Pancreas (tissue), 10 donors: ENCODE results near the gene PRICKLE2. TPM values are rescaled to one million over a fixed set of nuclear protein-coding genes. Genes with fewer than 3 reads are reported as not detected.

Experiments used
- ATAC-seq, 4 donors: fragments of 200-7000 bp; cut with Tn5 transposase; one replicate each; pipeline versions ENCODE4 v1.8.0 to v1.9.1; 2020; ENCODE audit warnings: mild to moderate bottlenecking in 4 of 4, moderate library complexity in 4 of 4
- DNase-seq, 6 donors: peaks; one replicate each; pipeline ENCODE4 v3.0.0-alpha.2; 2020
- FAIRE-seq: peaks from 2 replicates; lab custom pipeline; 2012; peaks lifted over from hg19 to GRCh38; lab: Jason Lieb, UNC
- H3K27ac ChIP-seq, 4 donors: fragments of 200-600 bp; sonication (generic); 1 replicate in 3 of 4; 2 replicates in 1 of 4; pipeline versions ENCODE4 v1.5.0 to v1.8.0; 2020
- H3K27me3 ChIP-seq, 4 donors: fragments of 200-600 bp; one replicate each; pipeline ENCODE4 v1.8.0; 2021
- H3K36me3 ChIP-seq, 3 donors: fragments of 200-600 bp; sonication (generic) in 1 of 3; one replicate each; pipeline versions ENCODE4 v1.5.0 to v1.8.0; 2020 to 2021
- H3K4me1 ChIP-seq, 3 donors: fragments of 200-600 bp; one replicate each; pipeline ENCODE4 v1.8.0; 2021
- H3K4me3 ChIP-seq, 4 donors: fragments of 200-600 bp; sonication (generic) in 2 of 4; one replicate each; pipeline versions ENCODE4 v1.5.0 to v1.8.0; 2020 to 2021
- H3K9me3 ChIP-seq, 4 donors: fragments of 200-600 bp; one replicate each; pipeline ENCODE4 v1.8.0; 2021
- CTCF ChIP-seq, 4 donors: fragments of 200-600 bp; sonication (generic) in 3 of 4; IDR thresholded peaks; one replicate each; pipeline versions ENCODE4 v1.5.0 to v1.8.0; 2021; ENCODE audit warnings: antibody characterized with exemption in 4 of 4
- WGBS, 2 donors: extraction: QIAGEN DNeasy Blood & Tissue Kit; methylation state at CpG; one replicate each; pipeline ENCODE4 v1.1.7; 2013; 5-methylcytosine and 5-hydroxymethylcytosine counted together
- intact Hi-C, 3 donors: fragments of 100-400 bp; cut with DNase I; formaldehyde crosslinking; loops; one replicate each; pipeline versions ENCODE4 v1.11.1 to v1.14.2; 2022
- polyA plus RNA-seq, 2 donors: library from polyadenylated mRNA; stranded (reverse); fragments of 200-250 nt; gene quantifications; one replicate each; pipeline ENCODE4 v1.2.3, GENCODE V29; 2013
- total RNA-seq, 6 donors: library from RNA; stranded (reverse); fragmentation: NEBNext Ultra II Directional in 4 of 6; extraction: Animal tissue kit (Norgen Biotek cat#: 25700) in 4 of 6; gene quantifications; one replicate each; pipeline versions ENCODE4 v1.2.1 to v1.2.4, GENCODE V29; 2021 to 2023
- donor health status: healthy with polysubstance abuse.
- donor health status: DM: no; HTN: no; CAD: no; lungs with moderate emphysema.
- donor health status: DM: no; HTN: no; CAD: no.
- donor health status: control.
- donor health status: control.
- donor health status: Bipolar disorder and iron deficiency.
- donor health status: DM: yes; HTN: yes; CAD: no.
- donor health status: DM: no; HTN: no; CAD: no.
- donor health status: DM: no; HTN: no; CAD: no.
- donor health status: DM: yes; HTN: yes; CAD: no.

Gene PRICKLE2
- total and polyA plus RNA-seq, 8 donors, result 1.5 to 13.9 (median 7.2) TPM

DNA sequence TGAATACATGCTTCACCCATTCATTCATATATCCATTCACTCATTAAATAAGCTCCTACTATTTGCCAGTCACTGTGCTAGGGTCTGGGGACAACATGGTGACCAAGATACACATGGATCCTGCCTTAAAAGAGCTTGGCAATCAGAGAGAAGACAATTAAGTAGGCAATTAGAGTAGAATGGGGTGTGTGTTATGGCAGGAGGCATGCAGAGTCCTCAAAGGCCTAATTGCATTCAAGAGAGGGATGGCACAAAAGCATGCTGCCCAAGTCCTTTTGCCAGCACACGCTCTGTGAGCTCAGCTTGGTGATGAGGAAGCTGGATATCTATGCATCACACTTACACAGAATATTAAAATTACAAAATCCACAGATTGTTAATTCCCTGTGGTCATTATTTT, 2.8 kb upstream of the PRICKLE2 start:
- WGBS, 2 donors, result 91 to 100% methylated on average over 1 of the region's 1 CpG
- Histone ChIP-seq H3K9me3 (no peaks in the 10 kb centered on the region), H3K27me3 (no peaks in the 10 kb centered on the region), H3K36me3 (no peaks in the 10 kb centered on the region), H3K4me1 (no peaks in the 10 kb centered on the region), H3K4me3 (no peak overlapping the region), H3K27ac (no peak overlapping the region)
- intact Hi-C loops, result no loop called here
- TF ChIP-seq CTCF (IDR thresholded peaks at IDR 0.05), result no peak
- no peak for FAIRE-seq
- no peak for DNase-seq
- no peak for ATAC-seq

DNA sequence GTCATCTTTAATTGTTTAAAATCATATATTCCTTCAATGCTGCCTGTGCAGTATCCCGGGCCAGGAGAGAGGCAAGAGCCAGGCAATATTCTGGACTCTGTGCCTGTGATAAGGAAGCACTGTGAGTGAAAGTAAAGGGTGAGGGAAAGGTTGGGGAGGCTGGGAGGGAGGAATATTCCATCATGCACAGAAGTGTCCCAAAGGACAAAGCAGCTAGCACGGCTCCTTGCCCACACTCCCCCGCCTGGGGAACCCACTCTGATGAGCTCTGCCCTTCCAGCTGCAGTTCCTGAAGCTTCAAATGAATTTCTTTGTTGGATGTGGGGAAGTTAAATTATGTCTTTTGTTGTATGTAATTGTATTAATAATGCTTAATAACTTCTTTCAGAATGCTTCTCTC, 1.5 kb upstream of the PRICKLE2 start:
- H3K9me3 ChIP-seq, result no peaks in the 10 kb centered on the region
- TF ChIP-seq CTCF (IDR thresholded peaks at IDR 0.05), result no peak
- no peaks in the 10 kb centered on the region for H3K36me3 ChIP-seq
- no peak overlapping the region for H3K4me3 ChIP-seq
- no peak for FAIRE-seq
- intact Hi-C loops, result no loop called here
- no peaks in the 10 kb centered on the region for H3K27me3 ChIP-seq
- no peak for ATAC-seq
- peaks cover 0 to under 1% (median 0%) of the 10 kb centered on the region in 3 donors for H3K4me1 ChIP-seq
- WGBS, 2 donors, result 92 to 95% methylated on average over 3 of the region's 3 CpGs
- no peak for DNase-seq
- H3K27ac ChIP-seq, result no peak overlapping the region

DNA sequence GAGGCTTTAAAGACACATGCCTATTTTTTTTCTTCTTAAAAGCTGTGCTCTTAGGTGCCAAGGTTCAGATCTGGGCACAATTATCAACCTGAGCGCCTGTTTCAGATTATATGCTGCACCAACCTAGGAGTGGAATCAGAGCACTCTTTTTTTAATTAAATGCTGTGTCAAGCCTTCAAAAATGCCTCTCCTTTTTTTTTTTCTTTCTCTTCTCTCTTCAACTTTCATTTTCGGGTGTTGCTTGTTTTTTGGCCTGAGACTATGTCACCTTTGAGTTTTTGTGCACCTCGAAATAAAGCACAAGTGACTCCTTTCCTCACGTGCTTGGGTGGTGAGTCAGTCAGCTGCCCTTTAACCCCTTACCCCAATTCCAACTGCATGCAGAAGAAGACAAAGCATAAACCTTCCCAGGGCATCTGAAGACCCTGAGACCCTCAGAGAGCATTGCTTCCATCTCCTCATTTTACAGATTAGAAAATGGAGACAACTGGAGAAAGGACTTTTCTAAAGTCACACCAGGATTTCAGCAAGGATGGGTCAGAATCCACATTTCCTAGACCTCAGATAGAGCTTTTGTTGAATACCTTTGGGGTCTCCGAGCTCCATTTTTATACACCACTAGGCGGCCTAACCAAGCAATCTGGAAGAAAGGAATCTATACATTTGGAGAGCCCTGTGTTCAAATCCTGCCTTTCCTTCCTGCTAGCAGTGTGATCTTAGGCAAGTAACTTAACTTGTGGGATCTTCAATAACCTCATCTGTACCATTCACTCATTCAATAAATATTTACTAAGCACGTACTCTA, 631 bp upstream of the PRICKLE2 start:
- Histone ChIP-seq H3K36me3 (no peaks in the 10 kb centered on the region), H3K27ac (peak overlapping the region in 2 of 4 donors; percentile 52 to 73), H3K27me3 (no peaks in the 10 kb centered on the region), H3K4me1 (peaks cover 0 to 3% (median 0%) of the 10 kb centered on the region in 3 donors), H3K9me3 (no peaks in the 10 kb centered on the region), H3K4me3 (no peak overlapping the region)
- TF ChIP-seq CTCF (IDR thresholded peaks at IDR 0.05), result no peak
- DNase-seq, result no peak
- intact Hi-C loops, result no loop called here
- 68 to 70% methylated on average over 7 of the region's 7 CpGs for WGBS, 2 donors
- no peak for FAIRE-seq
- no peak for ATAC-seq

- no peak for DNase-seq
- ATAC-seq, result peak in 3 of 4 donors; percentile 21 to 63 (median 23)
- intact Hi-C loops, result no loop called here
- 86 to 91% methylated on average over 9 of the region's 9 CpGs for WGBS, 2 donors
- H3K27ac ChIP-seq, result peak overlapping the region in 2 of 4 donors; percentile 52 to 73
- no peak for TF ChIP-seq CTCF (IDR thresholded peaks at IDR 0.05)
- H3K27me3 ChIP-seq, result no peaks in the 10 kb centered on the region
- no peaks in the 10 kb centered on the region for H3K9me3 ChIP-seq
- H3K4me3 ChIP-seq, result peak overlapping the region in 1 of 4 donors; percentile 17
- no peaks in the 10 kb centered on the region for H3K36me3 ChIP-seq
- peaks cover 0 to 3% (median 0%) of the 10 kb centered on the region in 3 donors for H3K4me1 ChIP-seq
- FAIRE-seq, result no peak
Observed at GRCh38 chr3:64223791-64224745, 1.2 kb downstream of the PRICKLE2 start.
